Glutamatergic neuron (in vitro differentiated cells): ENCODE data around the gene RBP7. TPM values are rescaled to one million over a fixed set of nuclear protein-coding genes. Genes with fewer than 3 reads are reported as not detected.
A peak's percentile ranks its signal among the peaks of the same experiment; 100 is the strongest.
"Not testable (repeated sequence)": the region's sequence is repeated elsewhere in the genome, so short reads cannot be mapped to it uniquely, and the experiment has no call there.

Experiments used
- DNase-seq: peaks from one replicate; pipeline ENCODE4 v3.0.0; 2022
- H3K27ac Mint-ChIP-seq: one replicate; pipeline ENCODE4 v1.8.0; 2020; ENCODE audit warnings: mild to moderate bottlenecking, mixed read lengths, inconsistent platforms; ENCODE audit not compliant: unreplicated experiment
- H3K27me3 Mint-ChIP-seq: one replicate; pipeline ENCODE4 v1.8.0; 2020; ENCODE audit warnings: mild to moderate bottlenecking, moderate library complexity, mixed read lengths, inconsistent platforms; ENCODE audit not compliant: unreplicated experiment
- H3K36me3 Mint-ChIP-seq: one replicate; pipeline ENCODE4 v1.8.0; 2020; ENCODE audit warnings: mild to moderate bottlenecking, mixed read lengths, inconsistent platforms; ENCODE audit not compliant: unreplicated experiment
- H3K4me1 Mint-ChIP-seq: one replicate; pipeline ENCODE4 v1.8.0; 2020; ENCODE audit warnings: mild to moderate bottlenecking, low read depth, mixed read lengths, inconsistent platforms; ENCODE audit not compliant: unreplicated experiment
- H3K4me3 Mint-ChIP-seq: one replicate; pipeline ENCODE4 v1.8.0; 2020; ENCODE audit warnings: mild to moderate bottlenecking, mixed read lengths, inconsistent platforms; ENCODE audit not compliant: unreplicated experiment
- H3K9me3 Mint-ChIP-seq: one replicate; pipeline ENCODE4 v1.8.0; 2020; ENCODE audit warnings: mild to moderate bottlenecking, moderate library complexity, mixed read lengths, inconsistent platforms; ENCODE audit not compliant: unreplicated experiment
- total RNA-seq: library from RNA; stranded (reverse); fragmentation: NEBNext Ultra II Directional; extraction: Animal tissue kit (Norgen Biotek cat#: 25700); gene quantifications from one replicate; pipeline ENCODE4 v1.2.1, GENCODE V29; 2021; ENCODE audit not compliant: unreplicated experiment
- TF ChIP-seq, protein P1 (sequence below): fragments of 200-600 bp; sonication (generic); IDR thresholded peaks from one replicate; pipeline ENCODE4 v1.5.0; 2021; ENCODE audit not compliant: partially characterized antibody, unreplicated experiment

The RBP7 gene
- total RNA-seq, 1 donor from 2014 or later, result not detected

DNA sequence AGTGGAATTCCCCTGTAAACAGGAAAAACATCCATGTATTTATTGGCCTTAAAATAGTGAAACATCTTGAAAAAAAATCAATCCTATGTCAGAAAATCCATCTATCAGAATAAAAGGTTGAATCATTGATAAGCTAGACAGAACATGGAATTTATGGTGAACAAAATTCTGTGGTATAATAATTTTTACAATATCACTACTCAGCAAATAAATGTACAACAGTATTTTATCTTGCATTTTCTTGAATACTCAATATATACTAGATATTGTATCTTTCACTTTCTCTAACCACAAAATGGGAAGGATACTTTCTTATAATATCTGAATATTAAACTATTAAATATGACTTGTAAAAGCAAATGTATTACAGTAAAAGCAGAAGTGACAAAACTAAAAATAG lies 30.0 kb downstream of the RBP7 start:
- Mint-ChIP-seq H3K36me3 (no peaks in the 10 kb centered on the region), H3K27me3 (no peaks in the 10 kb centered on the region), H3K27ac (no peak overlapping the region), H3K9me3 (peaks cover 3% of the 10 kb centered on the region), H3K4me1 (peaks cover 5% of the 10 kb centered on the region), H3K4me3 (no peak overlapping the region)
- no peak for DNase-seq
- TF ChIP-seq, protein P1, sequence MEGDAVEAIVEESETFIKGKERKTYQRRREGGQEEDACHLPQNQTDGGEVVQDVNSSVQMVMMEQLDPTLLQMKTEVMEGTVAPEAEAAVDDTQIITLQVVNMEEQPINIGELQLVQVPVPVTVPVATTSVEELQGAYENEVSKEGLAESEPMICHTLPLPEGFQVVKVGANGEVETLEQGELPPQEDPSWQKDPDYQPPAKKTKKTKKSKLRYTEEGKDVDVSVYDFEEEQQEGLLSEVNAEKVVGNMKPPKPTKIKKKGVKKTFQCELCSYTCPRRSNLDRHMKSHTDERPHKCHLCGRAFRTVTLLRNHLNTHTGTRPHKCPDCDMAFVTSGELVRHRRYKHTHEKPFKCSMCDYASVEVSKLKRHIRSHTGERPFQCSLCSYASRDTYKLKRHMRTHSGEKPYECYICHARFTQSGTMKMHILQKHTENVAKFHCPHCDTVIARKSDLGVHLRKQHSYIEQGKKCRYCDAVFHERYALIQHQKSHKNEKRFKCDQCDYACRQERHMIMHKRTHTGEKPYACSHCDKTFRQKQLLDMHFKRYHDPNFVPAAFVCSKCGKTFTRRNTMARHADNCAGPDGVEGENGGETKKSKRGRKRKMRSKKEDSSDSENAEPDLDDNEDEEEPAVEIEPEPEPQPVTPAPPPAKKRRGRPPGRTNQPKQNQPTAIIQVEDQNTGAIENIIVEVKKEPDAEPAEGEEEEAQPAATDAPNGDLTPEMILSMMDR, result no peak

- H3K27me3 Mint-ChIP-seq, H3K36me3 Mint-ChIP-seq, H3K4me3 Mint-ChIP-seq, H3K9me3 Mint-ChIP-seq: not testable (repeated sequence)
- Mint-ChIP-seq H3K4me1 (peaks cover 12% of the 10 kb centered on the region), H3K27ac (peak overlapping the region; percentile 92)
- peak; percentile 19 for DNase-seq
Observed at GRCh38 chr1:10028956-10029500, 32.0 kb downstream of the RBP7 start.

GRCh38 chr1:10031461-10031860 lies 34.4 kb downstream of the RBP7 start:
- no peak for DNase-seq
- H3K27ac Mint-ChIP-seq, result peak overlapping the region; percentile 70

DNA sequence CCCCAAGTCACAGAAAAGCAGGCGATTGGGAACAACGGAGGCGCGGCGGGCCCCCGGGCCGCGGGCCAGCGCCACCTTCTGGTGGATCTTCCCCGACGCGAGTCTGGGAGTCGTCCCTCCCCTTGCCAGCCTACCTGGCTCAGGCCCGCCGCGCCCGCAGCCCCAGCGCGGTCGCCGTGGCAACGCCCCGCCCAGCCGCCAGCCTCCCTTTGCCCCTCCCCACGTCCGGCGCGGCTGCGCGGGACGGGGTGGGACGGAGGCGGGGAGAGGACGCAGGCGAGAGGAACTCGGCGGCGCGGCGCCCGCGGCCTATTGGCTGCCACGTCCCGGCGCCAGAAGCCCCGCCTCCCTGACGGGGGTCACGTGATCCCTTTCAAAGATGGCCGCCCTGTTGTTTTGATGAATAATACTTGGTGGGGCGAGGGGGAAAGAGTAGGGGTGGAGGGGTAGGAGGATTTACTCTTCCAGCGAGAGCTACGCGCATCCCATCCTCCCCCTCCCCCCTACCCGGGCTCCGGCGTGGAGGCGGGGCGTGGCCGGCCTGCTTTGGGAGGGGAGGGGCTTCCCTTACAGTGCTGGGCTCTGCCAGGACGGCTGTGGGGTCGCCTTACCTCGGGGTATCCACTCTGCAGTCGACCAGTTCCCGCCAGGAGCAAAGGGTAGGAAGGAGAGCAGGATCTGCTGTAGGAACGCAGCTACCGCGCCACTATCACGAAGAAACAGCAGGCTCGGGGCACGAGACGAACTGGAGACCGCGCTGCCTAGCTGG lies 35.7 kb downstream of the RBP7 start, which contains the start of gene UBE4B:
UBE4B (plus strand) TSS at position 369 of the 769 bp plus-strand sequence. CDS start 713 bp downstream, outside the sequence.
- TF ChIP-seq, protein P1, result peak; percentile 84
- DNase-seq, result peak; percentile 99
- Mint-ChIP-seq H3K4me3 (peak within 1 kb of the TSS; percentile 91), H3K27me3 (no peaks in the 10 kb centered on the region), H3K4me1 (peaks cover 15% of the 10 kb centered on the region), H3K9me3 (peaks cover 8% of the 10 kb centered on the region), H3K27ac (peak within 1 kb of the TSS; percentile 92), H3K36me3 (no peaks in the 10 kb centered on the region)

More at GRCh38 chr1:10031461-10031860, 34.4 kb downstream of the RBP7 start:
- Mint-ChIP-seq H3K4me1 (peaks cover 15% of the 10 kb centered on the region), H3K4me3 (no peak overlapping the region), H3K9me3 (peaks cover 8% of the 10 kb centered on the region), H3K27me3 (no peaks in the 10 kb centered on the region), H3K36me3 (no peaks in the 10 kb centered on the region)
- TF ChIP-seq, protein P1, result no peak

- Mint-ChIP-seq H3K27me3 (no peaks in the 10 kb centered on the region), H3K4me3 (peak overlapping the region; percentile 91), H3K27ac (peak overlapping the region; percentile 82), H3K9me3 (peaks cover 8% of the 10 kb centered on the region), H3K36me3 (no peaks in the 10 kb centered on the region), H3K4me1 (peaks cover 15% of the 10 kb centered on the region)
- TF ChIP-seq, protein P1, result no peak
- peak; percentile 21 for DNase-seq
Observed at GRCh38 chr1:10033359-10033845, 36.4 kb downstream of the RBP7 start.
